ENCODE measurements around the gene BAZ2A.

DNA sequence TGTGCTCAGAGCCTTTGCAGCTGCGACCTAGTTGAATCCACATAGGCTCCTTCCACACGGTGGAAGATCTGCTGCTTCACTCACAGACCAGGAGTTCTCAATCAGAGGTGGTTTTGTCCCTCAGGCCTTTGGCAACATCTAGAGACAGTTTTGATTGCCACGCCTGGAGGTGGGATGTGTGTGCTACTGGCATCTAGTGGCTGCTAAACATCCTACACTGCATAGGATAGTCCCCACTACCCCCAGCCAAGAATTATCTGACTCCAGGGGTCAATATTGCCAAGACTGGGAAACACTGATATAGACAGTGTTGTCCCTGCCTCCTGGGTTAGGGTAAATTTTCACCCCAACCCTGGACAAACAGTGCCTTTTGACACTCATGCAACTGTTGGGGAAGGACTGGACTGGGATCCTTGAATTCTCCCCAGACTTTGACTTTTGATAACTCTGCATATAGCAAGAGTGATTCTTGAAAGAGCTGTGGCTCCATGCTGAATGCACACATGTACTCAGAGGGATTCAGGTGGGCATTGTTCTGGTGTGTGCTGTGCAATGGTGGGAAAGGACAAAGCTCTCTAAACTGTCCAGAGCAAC is 39.8 kb downstream of the BAZ2A start:
- TF ChIP-seq POLR2A (IDR thresholded peaks at IDR 0.05; ENCODE audit: low read depth, low read length) (no peak), POLR2AphosphoS5 (IDR thresholded peaks at IDR 0.05; ENCODE audit: low read depth, low read length) (no peak), TAF1 (IDR thresholded peaks at IDR 0.05; ENCODE audit: borderline replicate concordance, low read depth, low read length) (no peak)
